Spleen (tissue), 7 donors: ENCODE measurements around the gene SUPT3H.

Experiments
- CTCF ChIP-seq, 11 experiments: fragments of 200-600 bp in 7 of 11; fragments of 450-650 bp in 4 of 11; sonication (generic) in 4 of 11; IDR thresholded peaks in 8 of 11; conservative IDR thresholded peaks in 3 of 11; 1 replicate in 7 of 11; 2 replicates in 4 of 11; pipeline versions ENCODE4 v1.4.0 to v1.8.0; 2016 to 2021; ENCODE audit warnings: antibody characterized with exemption in 11 of 11, inconsistent platforms in 4 of 11, mild to moderate bottlenecking in 1 of 11
- POLR2A ChIP-seq, 3 donors: fragments of 450-650 bp; IDR thresholded peaks; one replicate each; pipeline ENCODE4 v1.5.1; 2017; ENCODE audit warnings: antibody characterized with exemption in 3 of 3, mild to moderate bottlenecking in 1 of 3
- POLR2AphosphoS5 ChIP-seq, 3 donors: sonication (generic); formaldehyde crosslinking; IDR thresholded peaks; one replicate each; pipeline ENCODE4 v1.5.1; 2017; ENCODE audit warnings: antibody characterized with exemption in 3 of 3
- donor health status: DM: no; HTN: no; CAD: no; lungs with moderate emphysema.
- donor health status: DM: no; HTN: no; CAD: no.
- donor health status: DM: no; HTN: no; CAD: no.

- TF ChIP-seq CTCF (IDR thresholded peaks at IDR 0.05 in 8 of 11, conservative IDR thresholded peaks at IDR 0.05 in 3 of 11): no peak
- no peak for TF ChIP-seq POLR2AphosphoS5 (IDR thresholded peaks at IDR 0.05)
- no peak for TF ChIP-seq POLR2A (IDR thresholded peaks at IDR 0.05)
These were observed 351.7 kb downstream of the SUPT3H start for GRCh38 chr6:45026003-45026516.
